Activated T-helper 1 cell treated with anti-CD3 and anti-CD28 coated beads, Interleukin-12 subunit alpha, Interleukin-12 subunit beta, Interleukin-2, Interleukin-4 antibody, amounts not matched to agents 30 ng/mL and 10 ng/mL and 1 ng/mL, durations not matched to agents 14 hours and 24 hours and 36 hours (primary cell): Measurements from ENCODE around the gene COX14. TPM values are rescaled to one million over a fixed set of nuclear protein-coding genes. Genes with fewer than 3 reads are reported as not detected.
A peak's percentile ranks its signal among the peaks of the same experiment; 100 is the strongest.

Experiments
- DNase-seq: peaks from one replicate; pipeline ENCODE4 v3.0.0; 2021; ENCODE audit warnings: low spot score
- H3K27ac Mint-ChIP-seq: one replicate; pipeline ENCODE4 v1.8.0; 2021; ENCODE audit warnings: mild to moderate bottlenecking, mixed read lengths
- H3K27me3 Mint-ChIP-seq: one replicate; pipeline ENCODE4 v1.8.0; 2022; ENCODE audit warnings: mild to moderate bottlenecking, moderate library complexity, mixed read lengths; ENCODE audit not compliant: insufficient read depth
- H3K36me3 Mint-ChIP-seq: one replicate; pipeline ENCODE4 v1.8.0; 2021; ENCODE audit warnings: low read depth, mixed read lengths
- H3K4me1 Mint-ChIP-seq: one replicate; pipeline ENCODE4 v1.8.0; 2021; ENCODE audit warnings: low read depth, mixed read lengths
- H3K4me3 Mint-ChIP-seq: one replicate; pipeline ENCODE4 v1.8.0; 2021; ENCODE audit warnings: mild to moderate bottlenecking, moderate library complexity, mixed read lengths
- H3K9me3 Mint-ChIP-seq: one replicate; pipeline ENCODE4 v1.8.0; 2021; ENCODE audit warnings: mixed read lengths
- intact Hi-C: fragments of 100-400 bp; cut with micrococcal nuclease; formaldehyde crosslinking; loops from one replicate; pipeline ENCODE4 v1.15.1; 2024
- total RNA-seq: library from RNA; stranded (reverse); gene quantifications from 2 replicates; pipeline ENCODE4 v1.2.3, GENCODE V29; 2022

COX14 gene
- total RNA-seq = 44.3 and 45.6 TPM in 2 replicates

DNA sequence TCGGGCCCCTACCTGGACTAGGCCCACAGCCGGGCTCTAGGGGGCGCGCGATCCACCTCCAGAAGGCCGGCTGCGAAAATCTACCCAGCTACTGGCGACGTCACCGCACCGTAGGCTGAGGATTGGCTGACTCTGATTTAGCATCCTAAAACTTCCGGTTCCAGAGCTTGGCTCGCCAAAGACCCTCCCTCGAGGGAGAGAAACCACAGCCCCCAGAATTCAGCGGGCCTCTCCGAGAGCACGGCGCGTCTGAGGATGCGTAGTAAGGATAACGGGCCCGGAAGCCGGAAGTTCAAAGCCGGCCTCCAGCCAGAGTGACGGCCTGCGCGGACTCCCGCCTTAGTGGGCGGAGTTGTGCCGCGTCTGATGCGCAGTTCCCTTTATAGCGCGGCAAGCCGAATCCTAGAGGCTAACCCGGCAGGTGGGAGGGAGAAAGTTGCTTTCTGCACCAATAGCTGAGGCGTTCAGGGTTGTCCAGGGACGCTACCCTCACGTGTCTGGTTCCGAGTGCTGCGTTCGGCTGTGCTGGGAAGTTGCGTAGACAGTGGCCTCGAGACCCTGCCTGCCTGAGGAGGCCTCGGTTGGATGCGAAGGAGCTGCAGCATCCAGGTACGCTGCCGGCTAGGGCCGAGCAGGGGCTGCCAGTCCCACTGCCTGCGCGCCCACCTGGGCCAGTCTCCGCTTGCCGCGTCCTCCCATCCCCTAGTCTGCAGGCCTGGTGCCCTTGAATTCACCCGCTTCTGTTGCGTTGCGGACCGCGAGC, at the start of gene COX14:
Gene COX14, plus strand, starts transcription at position 544 of the 763 bp plus-strand sequence. CDS start 7,808 bp downstream, outside the sequence.
- peaks cover 9% of the 10 kb centered on the region for H3K36me3 Mint-ChIP-seq
- no peaks in the 10 kb centered on the region for H3K9me3 Mint-ChIP-seq
- H3K4me1 Mint-ChIP-seq = peaks cover 42% of the 10 kb centered on the region
- peak within 1 kb of the TSS; percentile 94 for H3K27ac Mint-ChIP-seq
- H3K4me3 Mint-ChIP-seq = peak within 1 kb of the TSS; percentile 94
- intact Hi-C loops = loop anchor here (1.0 to 10.0 kb wide), 12 partner anchors 21 to 1060 kb away; partner anchors contain the start of genes ATF1, CERS5, LIMA1 and RACGAP1
- peak; percentile 98 for DNase-seq
- H3K27me3 Mint-ChIP-seq = no peaks in the 10 kb centered on the region

DNA sequence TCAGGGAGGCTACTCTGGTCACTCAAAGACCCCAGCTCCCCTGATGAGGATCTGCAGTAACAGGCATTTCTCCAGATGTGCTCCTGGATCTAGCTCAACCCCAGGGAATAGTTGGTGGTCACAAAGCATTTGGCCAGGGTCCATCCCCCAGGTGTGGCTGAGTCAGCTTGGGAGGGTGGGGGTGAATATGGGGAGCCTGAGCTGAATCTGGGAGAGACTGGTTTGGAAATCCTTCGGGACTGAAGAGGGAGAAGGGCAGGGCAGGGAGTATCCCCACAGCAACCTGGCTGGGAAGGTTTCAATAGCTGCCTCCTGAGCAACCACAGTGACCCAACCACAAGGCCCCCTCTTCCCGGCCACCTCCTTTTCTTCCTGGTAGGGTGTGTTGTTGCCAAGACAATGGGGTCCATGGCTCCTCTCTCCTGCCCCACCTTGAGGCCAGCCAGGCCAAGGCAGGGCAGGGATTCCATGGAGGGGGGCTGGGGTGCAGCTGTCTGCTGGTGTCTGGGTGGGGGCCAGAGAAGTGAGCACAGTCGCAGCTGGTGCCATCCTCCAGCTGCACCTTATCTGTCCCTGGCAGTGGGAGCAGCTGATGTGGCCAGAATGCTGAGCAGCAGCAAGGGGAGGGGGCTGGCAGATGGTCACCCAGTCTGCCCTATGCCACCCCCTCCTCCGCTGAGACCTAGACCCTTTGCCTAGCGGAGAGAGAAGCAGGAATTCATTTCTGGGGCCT, 49.1 kb upstream of the COX14 start:
- Mint-ChIP-seq H3K4me3 (no peak overlapping the region), H3K36me3 (peaks cover 1% of the 10 kb centered on the region), H3K27me3 (peaks cover 13% of the 10 kb centered on the region), H3K27ac (no peak overlapping the region), H3K9me3 (no peaks in the 10 kb centered on the region), H3K4me1 (peaks cover 22% of the 10 kb centered on the region)
- intact Hi-C loops = no loop called here
- no peak for DNase-seq

DNA sequence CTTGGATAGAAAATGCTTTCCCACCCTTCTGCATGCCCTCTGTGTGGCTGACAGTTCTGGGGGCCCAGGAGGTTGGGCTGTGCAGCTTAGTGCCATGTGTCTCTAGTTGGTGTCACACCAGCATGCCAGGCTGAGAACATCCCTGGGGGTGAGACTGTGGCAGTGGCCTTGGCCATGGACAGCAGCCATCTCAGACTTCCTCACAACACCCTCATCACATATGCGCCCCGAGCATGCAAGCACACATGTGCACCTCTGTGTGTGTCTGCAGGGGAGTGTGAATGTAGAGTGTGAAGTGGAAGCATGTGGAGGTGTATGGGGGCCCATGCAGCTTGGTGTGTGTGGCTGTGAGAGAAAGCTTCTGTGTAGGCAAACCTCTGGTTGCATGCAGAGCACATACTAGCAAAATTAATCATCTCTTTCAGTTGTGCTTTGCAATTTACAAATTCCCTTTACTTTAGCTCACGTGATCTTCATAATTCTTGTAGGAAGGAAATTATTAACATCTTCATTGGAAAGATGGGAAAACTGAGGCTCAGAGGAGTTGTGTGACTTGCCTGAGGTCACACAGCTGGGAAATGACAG, 46.2 kb upstream of the COX14 start:
- intact Hi-C loops = no loop called here
- H3K36me3 Mint-ChIP-seq = peaks cover 1% of the 10 kb centered on the region

DNA sequence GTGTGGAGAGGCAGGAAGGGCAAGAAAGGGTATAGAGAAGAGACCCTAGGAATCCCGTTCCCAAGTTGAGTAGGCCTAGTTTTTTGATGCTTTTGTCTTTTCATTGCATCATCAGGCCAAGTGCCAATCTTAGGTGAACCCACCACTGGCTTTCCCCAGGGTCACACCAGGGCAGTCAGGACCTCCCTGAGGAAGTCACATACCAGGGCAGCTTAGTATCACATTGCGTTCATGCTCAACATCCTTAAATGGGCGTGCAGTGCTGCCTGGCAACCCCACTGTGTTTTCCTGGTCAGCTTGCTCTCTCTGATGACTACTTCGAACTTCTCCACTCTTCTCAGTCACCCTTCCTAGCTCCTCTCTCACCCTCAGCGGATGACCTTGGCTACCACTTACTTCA, 45.6 kb upstream of the COX14 start:
- Mint-ChIP-seq H3K4me3 (no peak overlapping the region), H3K4me1 (peaks cover 11% of the 10 kb centered on the region), H3K9me3 (no peaks in the 10 kb centered on the region), H3K27ac (no peak overlapping the region), H3K27me3 (peaks cover 6% of the 10 kb centered on the region), H3K36me3 (peaks cover 1% of the 10 kb centered on the region)
- no peak for DNase-seq
- intact Hi-C loops = no loop called here

More for the DNA sequence above, 46.2 kb upstream of the COX14 start:
- peaks cover 6% of the 10 kb centered on the region for H3K27me3 Mint-ChIP-seq
- no peak for DNase-seq
- no peaks in the 10 kb centered on the region for H3K9me3 Mint-ChIP-seq
- H3K27ac Mint-ChIP-seq = no peak overlapping the region
- no peak overlapping the region for H3K4me3 Mint-ChIP-seq
- peaks cover 14% of the 10 kb centered on the region for H3K4me1 Mint-ChIP-seq

DNA sequence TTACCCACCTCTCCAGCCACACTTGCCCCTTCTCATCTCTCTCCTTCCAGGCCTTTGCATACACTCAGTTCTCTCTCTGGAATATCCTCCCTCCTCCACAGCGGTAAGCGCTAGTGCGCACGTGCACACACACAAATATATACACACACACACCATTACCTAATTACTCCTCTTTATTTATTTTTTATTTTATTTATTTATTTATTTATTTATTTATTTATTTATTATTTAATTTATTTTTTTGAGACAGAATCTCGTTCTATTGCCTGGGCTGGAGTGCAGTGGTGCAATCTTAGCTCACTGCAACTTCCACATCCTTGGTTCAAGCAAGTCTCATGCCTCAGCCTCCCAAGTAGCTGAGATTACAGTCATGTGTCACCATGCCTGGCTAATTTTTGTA, 43.0 kb upstream of the COX14 start:
- no peaks in the 10 kb centered on the region for H3K9me3 Mint-ChIP-seq
- no peak for DNase-seq
- intact Hi-C loops = no loop called here
- no peak overlapping the region for H3K27ac Mint-ChIP-seq
- peaks cover 4% of the 10 kb centered on the region for H3K27me3 Mint-ChIP-seq
- H3K4me1 Mint-ChIP-seq = peaks cover 11% of the 10 kb centered on the region
- no peaks in the 10 kb centered on the region for H3K36me3 Mint-ChIP-seq
- no peak overlapping the region for H3K4me3 Mint-ChIP-seq

DNA sequence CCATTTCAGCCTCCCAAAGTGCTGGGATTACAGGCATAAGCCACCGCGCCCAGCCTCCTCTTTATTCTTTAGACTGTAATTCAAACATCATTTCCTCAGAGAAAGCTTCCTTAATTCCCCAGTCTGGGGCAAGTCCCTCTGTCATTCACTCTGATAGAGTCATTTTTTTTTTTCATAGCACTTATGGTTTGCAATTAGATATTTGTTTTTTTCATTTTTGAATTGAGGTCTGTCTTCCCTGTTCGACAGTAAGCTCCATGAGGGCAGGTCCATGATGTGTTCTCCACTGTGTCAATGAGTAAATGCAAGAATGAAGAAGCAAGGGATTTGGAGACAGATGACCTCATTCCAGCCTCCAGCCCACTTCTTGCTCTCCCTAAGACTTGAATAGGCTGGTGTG, 42.5 kb upstream of the COX14 start:
- Mint-ChIP-seq H3K4me1 (peaks cover 11% of the 10 kb centered on the region), H3K36me3 (no peaks in the 10 kb centered on the region), H3K9me3 (no peaks in the 10 kb centered on the region), H3K4me3 (no peak overlapping the region), H3K27me3 (peaks cover 4% of the 10 kb centered on the region), H3K27ac (no peak overlapping the region)
- intact Hi-C loops = no loop called here
- DNase-seq = no peak

DNA sequence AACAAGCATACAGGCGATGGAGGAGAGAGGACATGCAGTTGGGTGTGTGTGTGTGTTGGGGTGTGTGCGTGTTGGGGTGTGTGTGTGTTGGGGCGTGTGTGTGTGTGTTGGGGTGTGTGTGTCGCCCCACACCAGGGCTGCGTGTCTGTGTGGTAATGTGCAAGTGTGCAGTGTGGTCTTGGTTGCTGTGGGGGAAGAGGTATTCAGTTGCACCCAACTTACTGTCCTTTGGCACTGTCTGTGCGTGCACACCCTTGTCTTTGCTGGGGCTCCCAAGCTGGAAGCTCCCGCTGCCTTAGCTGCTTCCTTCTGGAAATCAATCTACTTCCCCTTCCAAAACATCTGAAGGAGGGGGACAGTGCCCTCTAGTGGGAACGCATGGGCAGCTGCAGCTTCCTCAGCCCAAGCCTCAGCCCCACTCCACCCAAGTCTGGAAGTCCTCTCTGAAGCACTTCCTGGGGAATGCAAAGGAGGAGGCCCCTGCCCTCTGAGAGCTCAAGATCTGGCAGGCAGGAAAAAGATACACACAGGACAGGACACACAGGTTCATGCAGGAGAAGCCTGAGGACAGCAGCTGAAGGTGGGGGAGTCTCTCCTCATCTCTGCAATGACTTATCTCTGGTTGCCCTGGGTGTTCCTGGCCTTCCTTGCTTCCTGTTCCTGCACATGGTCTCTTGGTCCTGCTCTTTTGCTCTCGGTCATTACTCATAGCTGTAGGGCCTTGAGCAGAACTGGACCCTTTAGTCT, 41.5 kb upstream of the COX14 start:
- Mint-ChIP-seq H3K4me1 (peaks cover 16% of the 10 kb centered on the region), H3K4me3 (no peak overlapping the region), H3K36me3 (no peaks in the 10 kb centered on the region), H3K27me3 (peaks cover 4% of the 10 kb centered on the region), H3K9me3 (no peaks in the 10 kb centered on the region), H3K27ac (no peak overlapping the region)
- intact Hi-C loops = loop anchor here (1.0 to 2.0 kb wide), 3 partner anchors 14 to 103 kb away; partner anchors contain the start of gene SMARCD1
- DNase-seq = peak; percentile 60

DNA sequence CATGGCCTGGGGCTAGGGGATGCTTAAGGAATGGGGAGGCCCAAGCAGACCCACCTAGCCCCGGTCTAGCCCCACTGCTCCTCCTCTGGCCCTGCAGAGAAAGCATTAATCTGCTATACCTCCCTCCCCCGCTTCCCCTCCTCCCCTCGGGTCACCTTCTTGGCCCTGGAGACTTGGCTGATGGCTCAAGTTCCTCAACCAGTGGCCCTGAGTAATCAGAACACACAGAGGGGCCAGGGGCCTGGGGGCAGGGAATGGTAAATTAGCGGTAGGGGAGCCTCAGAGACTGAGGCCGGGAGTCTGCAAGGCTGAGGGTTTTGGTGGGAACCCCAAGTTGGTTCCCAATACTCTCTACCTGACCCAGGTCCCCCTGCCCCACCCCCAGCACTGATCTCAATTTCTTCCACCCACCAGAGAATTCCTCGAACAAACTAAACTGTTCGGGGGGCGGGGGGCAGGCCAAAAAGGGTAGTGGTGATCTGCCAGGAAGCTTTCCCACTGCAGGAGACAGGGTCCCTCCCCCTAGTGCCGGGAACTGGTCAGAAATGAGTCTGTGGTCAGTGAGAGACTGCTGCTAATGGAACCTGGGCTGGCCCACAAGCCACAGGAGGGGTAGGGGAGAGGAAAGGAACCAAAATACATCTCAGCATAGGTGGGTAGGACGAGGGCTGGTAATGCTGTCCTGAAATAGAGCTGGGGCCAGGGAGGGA, 39.7 kb upstream of the COX14 start:
- DNase-seq = no peak
- H3K4me3 Mint-ChIP-seq = no peak overlapping the region
- intact Hi-C loops = no loop called here
- H3K4me1 Mint-ChIP-seq = peaks cover 16% of the 10 kb centered on the region
- peaks cover 8% of the 10 kb centered on the region for H3K27me3 Mint-ChIP-seq
- H3K27ac Mint-ChIP-seq = no peak overlapping the region
- H3K36me3 Mint-ChIP-seq = no peaks in the 10 kb centered on the region
- no peaks in the 10 kb centered on the region for H3K9me3 Mint-ChIP-seq

DNA sequence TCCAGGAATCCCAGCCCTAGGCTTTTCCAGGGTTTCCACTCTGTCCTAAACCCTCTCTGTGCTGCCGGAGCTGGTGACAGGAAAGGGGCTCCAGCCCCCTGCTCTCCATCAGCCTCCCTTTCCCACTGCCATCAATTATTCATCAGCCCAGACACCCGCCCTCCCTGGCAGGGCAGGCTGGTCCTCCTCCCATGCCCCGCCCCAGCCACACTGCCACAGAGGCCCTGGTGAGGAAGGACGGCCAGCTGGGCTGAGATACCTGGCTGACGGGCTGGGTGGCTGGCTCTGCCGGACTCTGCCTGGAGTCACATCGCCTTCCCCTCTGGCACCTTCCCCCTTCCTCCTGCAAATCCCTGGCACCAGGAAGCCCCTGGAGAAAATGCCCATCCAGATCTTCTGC, 38.8 kb upstream of the COX14 start:
- DNase-seq = no peak
- H3K27ac Mint-ChIP-seq = no peak overlapping the region
- H3K36me3 Mint-ChIP-seq = no peaks in the 10 kb centered on the region
- H3K4me3 Mint-ChIP-seq = no peak overlapping the region
- no peaks in the 10 kb centered on the region for H3K9me3 Mint-ChIP-seq
- peaks cover 8% of the 10 kb centered on the region for H3K27me3 Mint-ChIP-seq
- peaks cover 16% of the 10 kb centered on the region for H3K4me1 Mint-ChIP-seq
- intact Hi-C loops = no loop called here

DNA sequence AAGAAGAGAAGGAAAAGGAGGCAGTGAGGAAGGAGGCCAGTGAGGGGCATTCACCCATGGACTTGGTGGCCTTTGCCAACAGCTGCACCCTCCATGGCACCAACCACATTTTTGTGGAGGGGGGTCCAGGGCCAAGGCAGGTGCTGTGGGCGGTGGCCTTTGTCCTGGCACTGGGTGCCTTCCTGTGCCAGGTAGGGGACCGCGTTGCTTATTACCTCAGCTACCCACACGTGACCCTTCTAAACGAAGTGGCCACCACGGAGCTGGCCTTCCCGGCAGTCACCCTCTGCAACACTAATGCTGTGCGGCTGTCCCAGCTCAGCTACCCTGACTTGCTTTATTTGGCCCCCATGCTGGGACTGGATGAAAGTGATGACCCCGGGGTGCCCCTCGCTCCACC, 38.3 kb upstream of the COX14 start:
- no peaks in the 10 kb centered on the region for H3K36me3 Mint-ChIP-seq
- intact Hi-C loops = no loop called here
- H3K4me1 Mint-ChIP-seq = peaks cover 16% of the 10 kb centered on the region
- H3K27ac Mint-ChIP-seq = no peak overlapping the region
- H3K27me3 Mint-ChIP-seq = peaks cover 8% of the 10 kb centered on the region
- no peaks in the 10 kb centered on the region for H3K9me3 Mint-ChIP-seq
- H3K4me3 Mint-ChIP-seq = no peak overlapping the region
- no peak for DNase-seq

DNA sequence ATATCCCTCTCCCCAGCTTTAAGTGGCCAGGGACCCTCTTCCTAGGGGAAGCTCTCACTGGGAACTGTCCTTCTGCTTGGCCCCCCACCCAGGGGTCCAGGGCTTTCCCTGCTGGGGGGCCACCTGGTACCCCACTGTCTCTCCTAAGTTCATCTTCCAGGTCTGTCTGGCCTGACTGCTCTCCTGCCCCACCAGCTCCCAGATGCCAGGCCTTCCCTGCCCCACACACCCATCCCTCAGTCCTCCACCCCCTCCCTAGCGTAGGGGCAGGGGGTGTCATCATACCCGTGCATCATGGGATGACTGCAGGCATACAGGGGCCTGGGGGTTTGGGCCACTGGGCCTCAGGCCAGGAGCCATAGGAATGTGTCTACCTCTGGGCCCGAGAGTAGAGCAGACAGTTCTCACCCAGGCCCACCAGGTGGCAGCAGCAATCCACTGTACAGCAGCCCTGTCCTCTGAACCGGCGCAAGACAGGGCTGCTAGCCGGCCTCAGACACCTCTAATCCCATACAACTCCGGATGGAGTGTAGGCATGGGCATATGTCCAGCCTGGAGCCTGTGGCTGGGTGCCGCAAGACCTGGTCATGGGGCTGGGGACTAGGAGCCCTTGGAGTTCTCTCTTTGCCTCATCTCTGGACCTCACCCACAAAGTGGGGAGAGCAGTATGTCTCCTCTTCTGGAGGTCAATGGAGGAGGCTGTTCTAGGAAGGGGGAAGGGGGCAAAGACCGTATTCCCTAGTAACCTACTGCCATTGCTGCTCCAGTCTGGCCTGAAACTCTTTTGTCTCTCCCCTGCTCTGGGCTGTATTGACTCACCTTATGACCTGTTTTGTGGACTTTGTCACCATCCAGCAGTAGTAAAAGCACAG, 36.9 kb upstream of the COX14 start:
- intact Hi-C loops = loop anchor here (1.0 kb wide), 1 partner anchor 100 kb away; no protein-coding TSS in a partner anchor

More for the DNA sequence above, 36.9 kb upstream of the COX14 start:
- H3K27ac Mint-ChIP-seq = no peak overlapping the region
- H3K36me3 Mint-ChIP-seq = no peaks in the 10 kb centered on the region
- peak; percentile 69 for DNase-seq
- no peak overlapping the region for H3K4me3 Mint-ChIP-seq
- peaks cover 13% of the 10 kb centered on the region for H3K4me1 Mint-ChIP-seq
- no peaks in the 10 kb centered on the region for H3K9me3 Mint-ChIP-seq
- peaks cover 8% of the 10 kb centered on the region for H3K27me3 Mint-ChIP-seq
